K562 (cell line): ENCODE measurements around the gene MYADML2. TPM values are rescaled to one million over a fixed set of nuclear protein-coding genes. Genes with fewer than 3 reads are reported as not detected.
A peak's percentile ranks its signal among the peaks of the same experiment; 100 is the strongest.

ENCODE experiments used
- CBFA2T2 ChIP-seq: fragments of 450-650 bp; conservative IDR thresholded peaks from 2 replicates; pipeline ENCODE4 v1.6.1; 2017; ENCODE audit warnings: mild to moderate bottlenecking
- E2F3 ChIP-seq: fragments of 250-450 bp; sonication (Bioruptor Pico); IDR thresholded peaks from 2 replicates; pipeline ENCODE4 v1.4.0; 2020; ENCODE audit warnings: mild to moderate bottlenecking
- GABPA ChIP-seq: fragments of 200-800 bp; sonication (Bioruptor generic); conservative IDR thresholded peaks from 2 replicates; pipeline ENCODE4 v1.6.1; 2016; ENCODE audit warnings: low read depth, missing genetic modification characterization, missing compliant biosample characterization
- MYC ChIP-seq, 2 experiments: fragments of 250-450 bp in 1 of 2; sonication (Bioruptor Pico) in 1 of 2; IDR thresholded peaks; 2 replicates each; pipeline versions ENCODE4 v1.5.1 to v1.6.1; 2012 to 2021; ENCODE audit warnings: low read depth in 2 of 2, borderline replicate concordance in 1 of 2, improper control_type of control experiment in 1 of 2, low read length in 1 of 2, mild to moderate bottlenecking in 1 of 2, moderate library complexity in 1 of 2
- POLR2AphosphoS5 ChIP-seq: IDR thresholded peaks from 2 replicates; pipeline ENCODE4 v1.6.1; 2011; ENCODE audit warnings: mild to moderate bottlenecking, low read depth, low read length, moderate library complexity; ENCODE audit not compliant: control insufficient read depth, insufficient read depth
- RCOR1 ChIP-seq, 2 experiments: IDR thresholded peaks; 2 replicates each; pipeline ENCODE4 v1.6.1; 2012; ENCODE audit warnings: low read depth in 2 of 2, low read length in 2 of 2, borderline replicate concordance in 1 of 2, improper control_type of control experiment in 1 of 2
- ZBTB11 ChIP-seq, 3 experiments: fragments of 200-800 bp in 1 of 3; fragments of 250-450 bp in 1 of 3; fragments of 450-650 bp in 1 of 3; sonication (Bioruptor Pico) in 1 of 3; sonication (Bioruptor generic) in 1 of 3; formaldehyde crosslinking in 1 of 3; IDR thresholded peaks; 2 replicates each; pipeline versions ENCODE4 v1.6.1 to v1.8.0; 2016 to 2022; ENCODE audit warnings: mild to moderate bottlenecking in 2 of 3, missing genetic modification characterization in 2 of 3, missing compliant biosample characterization in 1 of 3, moderate library complexity in 1 of 3
- ZFP36 ChIP-seq: fragments of 150-350 bp; IDR thresholded peaks from 2 replicates; pipeline ENCODE4 v1.6.1; 2018; ENCODE audit warnings: low read length, low read depth; ENCODE audit not compliant: partially characterized antibody
- ZNF592 ChIP-seq: fragments of 450-650 bp; IDR thresholded peaks from 2 replicates; pipeline ENCODE4 v1.6.1; 2017; ENCODE audit warnings: antibody characterized with exemption, mild to moderate bottlenecking
- polyA plus RNA-seq, 8 experiments: library from polyadenylated mRNA; depleted of rRNA in 4 of 8; stranded (reverse) in 5 of 8; unstranded in 3 of 8; fragments of >200 nt; fragmentation: Nextera tagmentation in 2 of 8; fragmentation: Illumina TruSeq in 1 of 8; extraction: Ambion mirVana in 2 of 8; extraction: Trizol in 1 of 8; gene quantifications; 2 replicates each; pipeline versions ENCODE4 v1.2.1 to v1.2.3, GENCODE V29; 2011 to 2014; ENCODE audit warnings: inconsistent platforms in 1 of 8, missing spikeins in 1 of 8
- total RNA-seq, 7 experiments: library from RNA; depleted of rRNA in 6 of 7; stranded (reverse); fragments of >200 nt in 6 of 7; fragmentation: Illumina TruSeq in 2 of 7; extraction: Trizol in 2 of 7; gene quantifications; 2 replicates each; pipeline versions ENCODE4 v1.2.1 to v1.2.3, GENCODE V29; 2011 to 2021; ENCODE audit warnings: low replicate concordance in 1 of 7
- TF ChIP-seq, protein P1 (sequence below): sonication (generic); formaldehyde crosslinking; IDR thresholded peaks from 2 replicates; pipeline ENCODE4 v1.8.0; 2022; ENCODE audit warnings: missing genetic modification reagents, mild to moderate bottlenecking, moderate library complexity, borderline replicate concordance
- TF ChIP-seq, protein P2 (sequence below), 3 experiments: IDR thresholded peaks in 2 of 3; conservative IDR thresholded peaks in 1 of 3; 2 replicates each; pipeline ENCODE4 v1.5.1; 2011 to 2012; ENCODE audit warnings: low read length in 3 of 3, mild to moderate bottlenecking in 3 of 3, control low read depth in 2 of 3, improper control_type of control experiment in 1 of 3, inconsistent platforms in 1 of 3, low read depth in 1 of 3, mixed read lengths in 1 of 3, moderate library complexity in 1 of 3; ENCODE audit not compliant: insufficient read depth in 2 of 3

The MYADML2 gene
- total and polyA plus RNA-seq, 9 of the 15 experiments (the other 6 are each of a cell fraction or from before 2014, with no cell fraction given): not detected

- TF ChIP-seq, protein P1, sequence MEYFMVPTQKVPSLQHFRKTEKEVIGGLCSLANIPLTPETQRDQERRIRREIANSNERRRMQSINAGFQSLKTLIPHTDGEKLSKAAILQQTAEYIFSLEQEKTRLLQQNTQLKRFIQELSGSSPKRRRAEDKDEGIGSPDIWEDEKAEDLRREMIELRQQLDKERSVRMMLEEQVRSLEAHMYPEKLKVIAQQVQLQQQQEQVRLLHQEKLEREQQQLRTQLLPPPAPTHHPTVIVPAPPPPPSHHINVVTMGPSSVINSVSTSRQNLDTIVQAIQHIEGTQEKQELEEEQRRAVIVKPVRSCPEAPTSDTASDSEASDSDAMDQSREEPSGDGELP (CRISPR knock-in tag): peak; percentile 51; the same call in 1 of the 2 replicates
- no peak for TF ChIP-seq POLR2AphosphoS5
- peak; percentile 75 for TF ChIP-seq MYC (IDR thresholded peaks at IDR 0.05; ENCODE audit: low read depth, low read length)
- no peak for TF ChIP-seq MYC (CRISPR knock-in tag; IDR thresholded peaks at IDR 0.05; ENCODE audit: borderline replicate concordance, low read depth)
- TF ChIP-seq ZFP36: peak; percentile 18
- TF ChIP-seq CBFA2T2: no peak
- TF ChIP-seq RCOR1 (IDR thresholded peaks at IDR 0.05; ENCODE audit: borderline replicate concordance in 1 of 2, low read depth in 2 of 2, low read length in 2 of 2): 0 out of 4 replicates have a peak, but pooled peaks of 1 of the 2 experiments have one; percentile 21
- TF ChIP-seq ZNF592: peak; percentile 88
- no peak; a peak in 1 of 6 replicates for TF ChIP-seq ZBTB11 (CRISPR knock-in tag; IDR thresholded peaks at IDR 0.05)
- TF ChIP-seq, protein P2, sequence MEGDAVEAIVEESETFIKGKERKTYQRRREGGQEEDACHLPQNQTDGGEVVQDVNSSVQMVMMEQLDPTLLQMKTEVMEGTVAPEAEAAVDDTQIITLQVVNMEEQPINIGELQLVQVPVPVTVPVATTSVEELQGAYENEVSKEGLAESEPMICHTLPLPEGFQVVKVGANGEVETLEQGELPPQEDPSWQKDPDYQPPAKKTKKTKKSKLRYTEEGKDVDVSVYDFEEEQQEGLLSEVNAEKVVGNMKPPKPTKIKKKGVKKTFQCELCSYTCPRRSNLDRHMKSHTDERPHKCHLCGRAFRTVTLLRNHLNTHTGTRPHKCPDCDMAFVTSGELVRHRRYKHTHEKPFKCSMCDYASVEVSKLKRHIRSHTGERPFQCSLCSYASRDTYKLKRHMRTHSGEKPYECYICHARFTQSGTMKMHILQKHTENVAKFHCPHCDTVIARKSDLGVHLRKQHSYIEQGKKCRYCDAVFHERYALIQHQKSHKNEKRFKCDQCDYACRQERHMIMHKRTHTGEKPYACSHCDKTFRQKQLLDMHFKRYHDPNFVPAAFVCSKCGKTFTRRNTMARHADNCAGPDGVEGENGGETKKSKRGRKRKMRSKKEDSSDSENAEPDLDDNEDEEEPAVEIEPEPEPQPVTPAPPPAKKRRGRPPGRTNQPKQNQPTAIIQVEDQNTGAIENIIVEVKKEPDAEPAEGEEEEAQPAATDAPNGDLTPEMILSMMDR (IDR thresholded peaks at IDR 0.05 in 2 of 3, conservative IDR thresholded peaks at IDR 0.05 in 1 of 3; ENCODE audit: insufficient read depth in 2 of 3, low read depth in 1 of 3, low read length in 3 of 3): peak; percentile 65 to 99 (median 99)
- 0 out of 2 replicates have a peak, but pooled peaks have one; percentile 7 for TF ChIP-seq E2F3
- peak; percentile 58 for TF ChIP-seq GABPA
These were observed 12.5 kb upstream of the MYADML2 start (continued) for GRCh38 chr17:81959362-81960129.
